Stimulated activated CD4-positive, alpha-beta T cell treated with anti-CD3 and anti-CD28 coated beads, TNF-alpha, amount 100 ng/mL, for 24 hours (primary cell): ENCODE measurements around the gene BEGAIN.

Experiments used
- DNase-seq, 3 experiments: peaks; one replicate each; pipeline ENCODE4 v3.0.0-alpha.2; 2020; ENCODE audit warnings: low read depth in 3 of 3

BEGAIN gene

DNA sequence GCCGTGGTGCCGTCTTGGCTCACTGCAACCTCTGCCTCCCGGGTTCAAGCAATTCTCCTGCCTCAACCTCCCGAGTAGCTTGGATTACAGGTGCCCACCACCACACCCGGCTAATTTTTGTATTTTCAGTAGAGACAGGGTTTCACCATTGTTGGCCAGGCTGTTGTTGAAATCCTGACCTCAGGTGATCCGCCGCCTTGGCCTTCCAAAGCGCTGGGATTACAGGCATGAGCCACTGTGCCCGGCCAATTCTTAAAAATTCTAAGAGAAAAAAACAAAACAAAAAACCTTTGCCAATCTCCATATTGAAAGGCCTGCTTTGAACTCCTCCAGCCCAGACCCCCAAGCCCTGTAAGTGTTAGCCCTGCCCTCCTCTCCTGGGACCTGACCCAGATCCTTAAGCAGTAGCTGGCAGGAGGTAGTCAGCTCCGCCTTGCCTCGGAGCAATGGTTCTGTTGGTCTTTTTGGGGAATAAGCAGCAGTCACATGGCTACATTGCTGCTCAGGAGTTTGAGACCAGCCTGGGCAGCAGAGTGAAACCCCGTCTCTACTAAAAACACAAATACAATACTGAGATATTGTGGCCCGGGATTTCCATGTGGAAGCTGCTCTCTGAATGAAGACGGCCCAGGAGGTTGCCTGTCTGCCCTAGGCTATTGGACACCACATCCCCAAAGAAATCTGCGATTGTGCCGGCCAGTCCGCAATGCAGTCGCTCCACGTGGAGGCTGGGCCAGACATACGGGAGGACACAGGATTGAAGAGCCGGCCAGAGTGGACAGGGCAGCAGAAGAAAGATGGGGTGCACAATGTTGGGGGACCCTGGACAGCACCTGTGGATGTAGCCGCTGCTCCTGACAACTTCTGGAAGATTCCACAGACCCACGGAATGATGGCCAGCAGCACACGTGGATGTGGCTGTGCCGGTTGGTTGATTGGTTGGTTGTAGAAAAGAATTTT lies 28.8 kb upstream of the BEGAIN start:
- DNase-seq = no peak

DNA sequence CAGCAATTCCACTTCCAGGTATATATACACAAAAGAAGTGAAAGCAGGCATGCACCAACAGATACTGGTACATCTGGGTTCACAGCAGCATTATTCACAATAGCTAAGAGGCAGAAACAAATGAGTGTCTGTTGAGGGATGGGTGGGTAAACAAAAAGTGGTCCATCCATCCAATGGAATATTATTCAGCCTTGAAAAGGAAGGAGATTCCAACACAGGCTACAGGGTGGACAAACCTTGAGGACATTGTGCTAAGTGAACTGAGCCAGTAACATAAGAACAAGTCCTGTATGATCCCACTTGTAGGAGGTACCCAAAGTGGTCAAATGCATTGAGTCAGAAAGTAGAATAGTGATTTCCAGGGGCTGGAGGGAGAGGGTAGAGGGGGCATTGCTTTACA lies 27.6 kb upstream of the BEGAIN start:
- no peak for DNase-seq

- DNase-seq = no peak
Measured at GRCh38 chr14:100612986-100613385, 25.8 kb upstream of the BEGAIN start.

DNA sequence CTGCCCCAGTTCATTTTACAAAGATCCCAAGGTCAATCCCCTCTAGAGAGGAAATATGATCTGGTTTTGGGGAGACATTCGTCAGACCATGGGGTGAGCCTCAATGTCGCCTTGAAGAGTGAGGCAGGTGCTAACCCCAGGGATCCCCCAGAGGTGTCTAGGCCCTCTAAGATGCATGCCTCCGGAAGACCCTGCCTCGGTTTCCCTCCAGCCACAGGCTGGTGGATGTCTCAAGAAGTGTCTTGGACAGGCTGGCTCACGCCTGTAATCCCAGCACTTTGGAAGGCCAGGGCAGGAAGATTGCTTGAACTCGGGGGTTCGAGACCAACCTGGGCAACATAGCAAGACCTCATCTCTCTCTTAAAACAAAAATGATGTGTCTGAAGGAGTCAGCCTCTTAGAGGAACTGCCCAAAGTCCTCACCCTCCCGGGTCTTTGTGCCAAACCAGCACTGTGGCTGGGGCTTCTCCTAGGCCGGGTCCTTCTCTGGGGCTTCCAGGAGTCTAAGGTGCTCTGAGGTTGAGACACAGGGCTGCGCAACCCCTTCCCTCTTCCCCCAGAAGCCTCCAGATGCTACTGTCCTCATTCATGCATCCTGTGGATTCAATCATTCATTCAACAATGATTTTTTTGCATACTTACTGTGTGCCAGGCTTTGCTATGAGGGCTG lies 24.7 kb upstream of the BEGAIN start:
- no peak for DNase-seq

GRCh38 chr14:100610511-100611217 lies 23.4 kb upstream of the BEGAIN start:
- DNase-seq = no peak

- no peak for DNase-seq
Measured at GRCh38 chr14:100609941-100610391, 22.7 kb upstream of the BEGAIN start.

DNA sequence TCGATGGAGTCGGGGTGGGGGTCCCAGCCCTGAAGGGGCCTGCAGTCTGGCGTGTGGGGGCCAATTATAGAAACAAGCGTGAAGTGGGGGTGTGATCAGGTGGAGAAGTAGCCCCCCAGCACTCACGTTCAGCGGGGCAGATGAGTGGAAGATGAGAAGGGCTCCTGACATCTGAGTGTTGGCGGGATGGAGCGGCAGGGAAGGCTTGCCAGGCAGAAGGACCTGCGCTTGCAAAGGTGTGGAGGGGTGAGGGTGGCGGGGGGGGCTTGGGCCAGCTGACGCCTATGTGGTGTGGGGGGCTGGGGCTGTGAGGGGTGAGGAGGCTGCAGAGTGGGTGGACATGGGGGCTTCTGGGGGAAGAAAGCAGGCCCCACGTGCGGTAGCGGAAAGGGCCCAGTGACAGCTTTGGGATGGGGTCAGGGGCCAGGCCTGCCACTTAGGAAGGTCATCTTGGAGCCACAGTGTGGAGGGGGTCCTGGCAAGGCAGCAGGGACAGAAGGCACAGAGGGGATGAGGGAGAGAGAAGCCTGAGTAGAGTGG lies 22.2 kb upstream of the BEGAIN start:
- DNase-seq = no peak

GRCh38 chr14:100608586-100609330 lies 21.5 kb upstream of the BEGAIN start:
- DNase-seq = no peak

DNA sequence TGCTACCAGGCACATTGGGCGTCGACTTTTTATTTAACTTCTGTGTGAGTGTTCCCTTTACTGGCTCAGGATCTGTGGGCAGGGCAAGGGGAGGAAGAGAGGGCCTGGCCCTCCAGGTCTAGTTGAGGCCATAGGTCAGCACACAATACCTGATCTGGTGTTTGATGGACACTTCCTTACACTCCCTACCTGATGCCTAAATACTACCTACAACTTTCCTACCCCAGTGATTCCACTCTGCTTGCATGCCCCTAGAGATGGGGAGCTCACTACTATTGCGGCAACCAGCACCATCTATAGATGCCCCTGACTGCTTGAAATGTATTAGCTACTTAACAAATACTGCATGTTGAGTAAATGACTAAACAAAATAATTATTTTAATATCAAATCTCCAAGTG lies 20.8 kb upstream of the BEGAIN start:
- no peak for DNase-seq

DNA sequence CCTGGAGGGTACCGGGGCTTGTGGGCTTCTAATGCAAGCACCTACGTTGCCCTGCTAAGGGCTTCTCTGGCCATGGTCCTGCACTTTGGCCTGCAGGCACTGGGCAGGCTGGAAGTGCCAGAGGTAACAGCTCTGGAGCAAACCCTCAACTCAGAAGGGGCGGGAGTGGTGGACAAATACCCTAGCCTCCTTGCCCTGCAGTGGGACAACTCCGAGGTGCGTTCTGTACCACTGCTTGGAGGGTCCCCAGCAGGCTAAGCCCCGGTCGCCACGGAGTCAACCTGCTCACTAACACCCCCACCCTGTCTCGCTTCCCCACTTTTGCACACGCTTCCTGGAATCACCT lies 20.4 kb upstream of the BEGAIN start:
- DNase-seq = no peak

- DNase-seq = no peak
Measured at GRCh38 chr14:100606687-100607610, 19.7 kb upstream of the BEGAIN start.

DNA sequence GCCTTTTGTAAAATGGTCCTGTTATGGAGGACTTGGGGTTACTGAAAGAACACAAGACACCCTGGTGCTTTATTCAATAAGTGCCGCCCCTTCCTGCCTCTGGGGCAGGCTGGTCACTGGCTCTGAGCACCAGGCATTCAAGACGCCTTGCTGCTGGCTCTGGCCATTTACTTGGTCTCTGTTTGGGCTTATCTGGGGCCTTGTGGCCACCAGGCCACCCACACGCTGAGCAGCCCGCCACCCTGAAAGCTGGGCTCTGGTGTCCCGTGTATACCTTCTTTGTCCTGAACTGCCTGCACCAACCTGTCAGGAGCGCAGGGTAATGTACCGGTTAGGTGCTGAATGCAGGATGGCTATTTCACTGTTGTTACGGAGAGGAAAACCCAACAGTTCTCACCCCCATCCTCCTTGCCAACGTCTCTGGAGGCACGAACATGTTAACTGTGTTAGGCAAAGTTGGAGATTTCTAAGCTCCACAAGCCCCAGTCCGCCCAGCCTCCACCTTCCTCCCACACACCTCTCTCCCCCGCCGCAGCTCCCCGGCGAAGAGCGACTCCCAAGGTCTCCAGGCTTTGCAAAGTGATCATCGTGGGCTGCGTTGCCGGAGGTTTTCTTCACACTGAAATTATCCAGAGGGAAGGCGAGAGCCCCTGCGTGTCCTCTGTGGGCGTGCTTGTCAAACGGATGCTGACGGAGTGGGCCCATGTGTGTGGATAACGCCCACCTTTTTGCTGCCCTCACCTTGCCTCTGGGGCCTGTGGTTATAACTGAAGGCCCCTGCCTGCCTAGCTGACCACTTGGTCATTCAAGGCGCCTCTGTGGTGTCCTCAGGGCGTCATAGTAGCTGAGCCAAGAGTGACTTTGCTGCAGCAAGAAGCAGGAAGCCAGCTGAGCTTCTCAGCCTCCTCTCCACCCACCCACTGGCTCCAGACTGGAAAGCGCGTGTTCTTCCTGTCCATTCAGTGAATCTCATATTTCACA lies 18.8 kb upstream of the BEGAIN start:
- DNase-seq = no peak

DNA sequence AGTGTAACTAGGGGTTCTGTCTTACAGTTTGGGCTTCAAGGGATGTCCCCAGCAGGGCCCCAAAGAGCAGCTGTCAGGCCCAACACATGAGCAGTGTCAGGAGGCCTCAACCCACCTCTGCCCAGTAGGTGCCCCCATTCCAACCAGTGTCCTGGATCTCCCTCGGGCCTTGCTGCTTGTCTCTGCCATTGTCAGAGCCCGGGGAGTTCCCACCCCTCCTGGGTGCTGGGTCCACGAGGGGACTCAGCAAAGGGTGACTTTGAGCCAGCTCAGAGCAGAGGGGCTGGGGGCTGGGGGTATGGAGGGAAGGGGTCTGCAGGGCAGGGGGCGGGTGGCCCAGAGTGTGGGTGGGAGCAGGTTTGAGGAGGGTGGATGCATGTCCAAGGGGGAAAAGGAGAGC lies 18.0 kb upstream of the BEGAIN start:
- DNase-seq = no peak

DNA sequence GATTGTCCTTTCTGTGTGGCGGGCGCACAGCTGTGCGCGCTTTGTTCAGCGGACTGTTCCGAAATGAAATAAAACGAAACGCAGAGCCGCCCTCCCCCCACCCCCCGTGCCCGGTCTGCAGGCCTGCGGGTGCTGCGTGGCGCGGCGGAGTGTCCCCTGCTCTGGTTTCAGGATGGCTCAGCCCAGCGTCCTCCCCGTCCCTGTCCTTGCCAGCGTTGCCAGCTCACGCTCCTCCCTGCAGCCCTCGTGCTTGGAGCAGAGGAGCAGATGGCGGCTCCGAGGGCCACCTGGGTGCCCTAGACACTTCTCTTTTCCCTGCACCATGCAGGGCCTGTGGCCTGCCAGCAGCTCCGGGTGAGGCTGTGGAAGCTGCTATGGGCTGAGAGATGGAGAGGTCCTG lies 17.5 kb upstream of the BEGAIN start:
- DNase-seq = no peak

DNA sequence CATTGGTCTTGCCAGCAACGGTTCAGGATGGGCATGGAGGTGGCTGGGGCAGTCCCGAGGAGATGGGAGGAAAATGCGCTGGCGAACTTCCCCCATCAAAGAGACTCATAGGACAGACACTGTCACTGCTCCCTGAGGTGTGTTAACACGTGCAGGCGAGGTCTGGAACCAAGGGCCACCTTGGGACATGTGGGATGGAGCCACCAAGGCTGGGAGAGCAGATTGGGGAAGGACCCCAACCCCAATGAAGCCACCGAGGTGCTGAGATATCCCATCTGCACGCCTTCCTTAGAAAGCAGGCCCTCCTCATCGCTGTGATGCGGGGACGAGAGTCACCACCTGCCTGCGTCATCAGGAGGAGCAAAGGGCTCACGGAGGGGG lies 16.9 kb upstream of the BEGAIN start:
- DNase-seq = no peak

- no peak for DNase-seq
Measured at GRCh38 chr14:100603341-100604120, 16.3 kb upstream of the BEGAIN start.

GRCh38 chr14:100602621-100603230 lies 15.5 kb upstream of the BEGAIN start:
- no peak for DNase-seq

GRCh38 chr14:100601914-100602313 lies 14.7 kb upstream of the BEGAIN start:
- no peak for DNase-seq
